ENCODE results near the gene RUBCNL. TPM values are rescaled to one million over a fixed set of nuclear protein-coding genes. Genes with fewer than 3 reads are reported as not detected.

RUBCNL gene
- total RNA-seq, 1 experiment from 2014 or later, result 1.9 TPM

DNA sequence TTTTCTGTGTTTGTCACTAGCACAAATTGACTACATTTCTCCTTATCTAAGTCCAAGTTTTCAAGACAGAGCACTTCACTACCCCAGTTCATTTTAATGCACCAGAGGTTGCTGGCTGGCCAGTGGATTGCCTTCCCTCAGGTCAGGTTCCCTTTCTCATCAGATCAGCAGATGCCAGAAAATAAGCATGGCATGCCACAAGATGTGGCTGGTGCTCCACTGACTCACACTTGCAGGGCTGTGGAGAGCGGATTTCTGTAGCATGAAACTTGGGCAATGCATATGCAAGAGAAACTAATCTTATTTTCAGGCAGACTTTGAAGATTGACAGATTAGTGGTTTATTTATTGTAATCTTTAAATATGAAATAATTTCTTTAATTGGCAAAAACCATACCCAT, 79.5 kb downstream of the RUBCNL start (continued):
- no peak for TF ChIP-seq IRF1 (CRISPR knock-in tag; IDR thresholded peaks at IDR 0.05)
- TF ChIP-seq ZNF219 (CRISPR knock-in tag; IDR thresholded peaks at IDR 0.05; ENCODE audit: borderline replicate concordance), result no peak
- no peak for TF ChIP-seq ZNF232 (CRISPR knock-in tag; IDR thresholded peaks at IDR 0.05)
- no peak for TF ChIP-seq SMAD4 (CRISPR knock-in tag; IDR thresholded peaks at IDR 0.05)
- no peak for TF ChIP-seq KAT7 (CRISPR knock-in tag; IDR thresholded peaks at IDR 0.05; ENCODE audit: borderline replicate concordance)
- TF ChIP-seq, protein P1, sequence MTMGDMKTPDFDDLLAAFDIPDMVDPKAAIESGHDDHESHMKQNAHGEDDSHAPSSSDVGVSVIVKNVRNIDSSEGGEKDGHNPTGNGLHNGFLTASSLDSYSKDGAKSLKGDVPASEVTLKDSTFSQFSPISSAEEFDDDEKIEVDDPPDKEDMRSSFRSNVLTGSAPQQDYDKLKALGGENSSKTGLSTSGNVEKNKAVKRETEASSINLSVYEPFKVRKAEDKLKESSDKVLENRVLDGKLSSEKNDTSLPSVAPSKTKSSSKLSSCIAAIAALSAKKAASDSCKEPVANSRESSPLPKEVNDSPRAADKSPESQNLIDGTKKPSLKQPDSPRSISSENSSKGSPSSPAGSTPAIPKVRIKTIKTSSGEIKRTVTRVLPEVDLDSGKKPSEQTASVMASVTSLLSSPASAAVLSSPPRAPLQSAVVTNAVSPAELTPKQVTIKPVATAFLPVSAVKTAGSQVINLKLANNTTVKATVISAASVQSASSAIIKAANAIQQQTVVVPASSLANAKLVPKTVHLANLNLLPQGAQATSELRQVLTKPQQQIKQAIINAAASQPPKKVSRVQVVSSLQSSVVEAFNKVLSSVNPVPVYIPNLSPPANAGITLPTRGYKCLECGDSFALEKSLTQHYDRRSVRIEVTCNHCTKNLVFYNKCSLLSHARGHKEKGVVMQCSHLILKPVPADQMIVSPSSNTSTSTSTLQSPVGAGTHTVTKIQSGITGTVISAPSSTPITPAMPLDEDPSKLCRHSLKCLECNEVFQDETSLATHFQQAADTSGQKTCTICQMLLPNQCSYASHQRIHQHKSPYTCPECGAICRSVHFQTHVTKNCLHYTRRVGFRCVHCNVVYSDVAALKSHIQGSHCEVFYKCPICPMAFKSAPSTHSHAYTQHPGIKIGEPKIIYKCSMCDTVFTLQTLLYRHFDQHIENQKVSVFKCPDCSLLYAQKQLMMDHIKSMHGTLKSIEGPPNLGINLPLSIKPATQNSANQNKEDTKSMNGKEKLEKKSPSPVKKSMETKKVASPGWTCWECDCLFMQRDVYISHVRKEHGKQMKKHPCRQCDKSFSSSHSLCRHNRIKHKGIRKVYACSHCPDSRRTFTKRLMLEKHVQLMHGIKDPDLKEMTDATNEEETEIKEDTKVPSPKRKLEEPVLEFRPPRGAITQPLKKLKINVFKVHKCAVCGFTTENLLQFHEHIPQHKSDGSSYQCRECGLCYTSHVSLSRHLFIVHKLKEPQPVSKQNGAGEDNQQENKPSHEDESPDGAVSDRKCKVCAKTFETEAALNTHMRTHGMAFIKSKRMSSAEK (CRISPR knock-in tag; IDR thresholded peaks at IDR 0.05; ENCODE audit: borderline replicate concordance), result no peak

DNA sequence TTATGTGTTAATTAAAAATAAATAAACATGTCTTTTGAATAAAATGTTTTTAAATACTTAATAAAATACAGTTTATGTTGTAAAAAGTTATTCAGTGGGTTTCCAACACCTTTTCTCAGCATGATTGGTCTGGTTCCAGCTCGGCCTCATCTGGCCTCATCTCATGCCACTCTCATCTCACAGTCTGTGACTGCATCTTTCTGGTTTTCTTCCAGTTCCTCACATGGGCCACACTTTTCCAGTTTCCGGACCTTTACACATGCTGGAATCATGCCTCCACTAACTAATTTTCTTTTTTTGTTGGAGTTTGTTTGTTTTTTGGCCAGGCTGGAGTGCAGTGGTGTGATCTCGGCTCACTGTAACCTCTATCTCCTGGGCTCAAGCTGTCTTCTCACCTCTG, 82.5 kb downstream of the RUBCNL start:
- Mint-ChIP-seq H3K9me3 (peaks cover 19% of the 10 kb centered on the region), H3K4me1 (no peaks in the 10 kb centered on the region), H3K27ac (no peak overlapping the region), H3K36me3 (no peaks in the 10 kb centered on the region), H3K27me3 (ENCODE audit: low read depth) (no peaks in the 10 kb centered on the region), H3K4me3 (no peak overlapping the region)
- ATAC-seq (no peak), DNase-seq (ENCODE audit: low spot score) (no peak)
- ChIA-PET POLR2A (no interaction called here), CTCF (no interaction called here)
- TF ChIP-seq, protein P2, sequence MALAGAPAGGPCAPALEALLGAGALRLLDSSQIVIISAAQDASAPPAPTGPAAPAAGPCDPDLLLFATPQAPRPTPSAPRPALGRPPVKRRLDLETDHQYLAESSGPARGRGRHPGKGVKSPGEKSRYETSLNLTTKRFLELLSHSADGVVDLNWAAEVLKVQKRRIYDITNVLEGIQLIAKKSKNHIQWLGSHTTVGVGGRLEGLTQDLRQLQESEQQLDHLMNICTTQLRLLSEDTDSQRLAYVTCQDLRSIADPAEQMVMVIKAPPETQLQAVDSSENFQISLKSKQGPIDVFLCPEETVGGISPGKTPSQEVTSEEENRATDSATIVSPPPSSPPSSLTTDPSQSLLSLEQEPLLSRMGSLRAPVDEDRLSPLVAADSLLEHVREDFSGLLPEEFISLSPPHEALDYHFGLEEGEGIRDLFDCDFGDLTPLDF (CRISPR knock-in tag; IDR thresholded peaks at IDR 0.05), result no peak
- TF ChIP-seq FOXJ3 (CRISPR knock-in tag; IDR thresholded peaks at IDR 0.05; ENCODE audit: borderline replicate concordance) (no peak), SP1 (CRISPR knock-in tag; conservative IDR thresholded peaks at IDR 0.05) (no peak), E2F5 (CRISPR knock-in tag; IDR thresholded peaks at IDR 0.05) (no peak), NFYB (CRISPR knock-in tag; conservative IDR thresholded peaks at IDR 0.05; ENCODE audit: low read depth) (no peak), ZNF671 (CRISPR knock-in tag; IDR thresholded peaks at IDR 0.05) (no peak), ETV6 (CRISPR knock-in tag; IDR thresholded peaks at IDR 0.05) (no peak), RORB (CRISPR knock-in tag; IDR thresholded peaks at IDR 0.05) (no peak), NR1H2 (CRISPR knock-in tag; IDR thresholded peaks at IDR 0.05) (no peak), NR2C2 (CRISPR knock-in tag; IDR thresholded peaks at IDR 0.05) (no peak), MYBL2 (CRISPR knock-in tag; IDR thresholded peaks at IDR 0.05) (no peak), ESRRA (CRISPR knock-in tag; IDR thresholded peaks at IDR 0.05; ENCODE audit: borderline replicate concordance) (no peak), IRF1 (CRISPR knock-in tag; IDR thresholded peaks at IDR 0.05) (no peak), GTF2I (CRISPR knock-in tag; conservative IDR thresholded peaks at IDR 0.05) (no peak)
- TF ChIP-seq, protein P3, sequence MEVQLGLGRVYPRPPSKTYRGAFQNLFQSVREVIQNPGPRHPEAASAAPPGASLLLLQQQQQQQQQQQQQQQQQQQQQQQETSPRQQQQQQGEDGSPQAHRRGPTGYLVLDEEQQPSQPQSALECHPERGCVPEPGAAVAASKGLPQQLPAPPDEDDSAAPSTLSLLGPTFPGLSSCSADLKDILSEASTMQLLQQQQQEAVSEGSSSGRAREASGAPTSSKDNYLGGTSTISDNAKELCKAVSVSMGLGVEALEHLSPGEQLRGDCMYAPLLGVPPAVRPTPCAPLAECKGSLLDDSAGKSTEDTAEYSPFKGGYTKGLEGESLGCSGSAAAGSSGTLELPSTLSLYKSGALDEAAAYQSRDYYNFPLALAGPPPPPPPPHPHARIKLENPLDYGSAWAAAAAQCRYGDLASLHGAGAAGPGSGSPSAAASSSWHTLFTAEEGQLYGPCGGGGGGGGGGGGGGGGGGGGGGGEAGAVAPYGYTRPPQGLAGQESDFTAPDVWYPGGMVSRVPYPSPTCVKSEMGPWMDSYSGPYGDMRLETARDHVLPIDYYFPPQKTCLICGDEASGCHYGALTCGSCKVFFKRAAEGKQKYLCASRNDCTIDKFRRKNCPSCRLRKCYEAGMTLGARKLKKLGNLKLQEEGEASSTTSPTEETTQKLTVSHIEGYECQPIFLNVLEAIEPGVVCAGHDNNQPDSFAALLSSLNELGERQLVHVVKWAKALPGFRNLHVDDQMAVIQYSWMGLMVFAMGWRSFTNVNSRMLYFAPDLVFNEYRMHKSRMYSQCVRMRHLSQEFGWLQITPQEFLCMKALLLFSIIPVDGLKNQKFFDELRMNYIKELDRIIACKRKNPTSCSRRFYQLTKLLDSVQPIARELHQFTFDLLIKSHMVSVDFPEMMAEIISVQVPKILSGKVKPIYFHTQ (CRISPR knock-in tag; IDR thresholded peaks at IDR 0.05), result no peak
- TF ChIP-seq, protein P1 (CRISPR knock-in tag; IDR thresholded peaks at IDR 0.05; ENCODE audit: borderline replicate concordance), result no peak
- TF ChIP-seq, protein P4, sequence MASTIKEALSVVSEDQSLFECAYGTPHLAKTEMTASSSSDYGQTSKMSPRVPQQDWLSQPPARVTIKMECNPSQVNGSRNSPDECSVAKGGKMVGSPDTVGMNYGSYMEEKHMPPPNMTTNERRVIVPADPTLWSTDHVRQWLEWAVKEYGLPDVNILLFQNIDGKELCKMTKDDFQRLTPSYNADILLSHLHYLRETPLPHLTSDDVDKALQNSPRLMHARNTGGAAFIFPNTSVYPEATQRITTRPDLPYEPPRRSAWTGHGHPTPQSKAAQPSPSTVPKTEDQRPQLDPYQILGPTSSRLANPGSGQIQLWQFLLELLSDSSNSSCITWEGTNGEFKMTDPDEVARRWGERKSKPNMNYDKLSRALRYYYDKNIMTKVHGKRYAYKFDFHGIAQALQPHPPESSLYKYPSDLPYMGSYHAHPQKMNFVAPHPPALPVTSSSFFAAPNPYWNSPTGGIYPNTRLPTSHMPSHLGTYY (CRISPR knock-in tag; IDR thresholded peaks at IDR 0.05), result no peak

All from WTC11 (cell line).